HCT116 (cell line): ENCODE results near the gene MRPL42. TPM values are rescaled to one million over a fixed set of nuclear protein-coding genes. Genes with fewer than 3 reads are reported as not detected.

Experiments used
- ATAC-seq: fragments of 200-7000 bp; cut with Tn5 transposase; 2 replicates; pipeline ENCODE4 v1.9.1; 2020; ENCODE audit warnings: mild to moderate bottlenecking, moderate library complexity
- BruUV-seq: library from RNA; stranded (reverse); fragments of 400-500 nt; replicated peaks from 2 replicates; lab custom pipeline; 2021; lab: Mats Ljungman, UMichigan
- CTCF ChIA-PET: fragments of 300-600 bp; sonication (Branson Sonifier 250); formaldehyde crosslinking; loops from one replicate; lab custom pipeline; 2021; ENCODE audit warnings: antibody characterized with exemption; lab: Charles Lee
- POLR2A ChIA-PET: fragments of 300-600, 350-600 bp; sonication (Branson Sonifier 250); formaldehyde crosslinking; loops from one replicate; lab custom pipeline; 2021; ENCODE audit warnings: antibody characterized with exemption; lab: Charles Lee
- RAD21 ChIA-PET, 2 experiments: fragments of 300-600 bp; sonication (Branson Sonifier 250); formaldehyde crosslinking; loops; one replicate each; lab custom pipeline; 2023; ENCODE audit warnings: low total read pairs in 2 of 2; ENCODE audit not compliant: uncharacterized antibody in 2 of 2, unreplicated experiment in 2 of 2, low non-redundant PET in 1 of 2; lab: Charles Lee
- DNase-seq: peaks from one replicate; pipeline ENCODE4 v3.0.0-alpha.2; 2010; ENCODE audit warnings: low read depth, low spot score
- H2AFZ ChIP-seq: fragments of 200-600 bp; shearing (Covaris generic), sonication (generic); 2 replicates; pipeline ENCODE4 v1.6.1; 2017; ENCODE audit warnings: low read depth, mixed run types, mixed read lengths, antibody characterized with exemption, low read length; ENCODE audit not compliant: poor library complexity, severe bottlenecking
- H3K27ac ChIP-seq: 2 replicates; pipeline ENCODE4 v1.5.1; 2012; ENCODE audit warnings: low read depth, low read length
- H3K27me3 ChIP-seq: fragments of 200-600 bp; sonication (generic); 2 replicates; pipeline ENCODE4 v1.6.1; 2016; ENCODE audit warnings: mixed run types, low read length, mixed read lengths; ENCODE audit not compliant: insufficient read depth
- H3K36me3 ChIP-seq, 2 experiments: fragments of 200-500 bp in 1 of 2; fragments of 200-600 bp in 1 of 2; sonication (Bioruptor generic) in 1 of 2; sonication (generic) in 1 of 2; 2 replicates each; pipeline versions ENCODE4 v1.5.1 to v1.6.1; 2014 to 2016; ENCODE audit warnings: low read length in 2 of 2, inconsistent platforms in 1 of 2, mixed read lengths in 1 of 2, mixed run types in 1 of 2; ENCODE audit not compliant: insufficient read depth in 2 of 2, control insufficient read depth in 1 of 2
- H3K4me1 ChIP-seq, 2 experiments: fragments of 200-600 bp in 1 of 2; sonication (generic) in 1 of 2; 2 replicates each; pipeline versions ENCODE4 v1.5.1 to v1.6.1; 2012 to 2017; ENCODE audit warnings: low read length in 2 of 2, inconsistent platforms in 1 of 2, mild to moderate bottlenecking in 1 of 2, mixed read lengths in 1 of 2, mixed run types in 1 of 2, moderate library complexity in 1 of 2; ENCODE audit not compliant: insufficient read depth in 2 of 2, control insufficient read depth in 1 of 2
- H3K4me2 ChIP-seq: fragments of 200-600 bp; sonication (generic); 2 replicates; pipeline ENCODE4 v1.6.1; 2017; ENCODE audit warnings: mixed run types, low read length, mixed read lengths
- H3K4me3 ChIP-seq, 2 experiments: fragments of 200-600 bp in 1 of 2; sonication (generic) in 1 of 2; replicated peaks in 1 of 2; 2 replicates each; pipeline ENCODE4 v1.5.1; 2011 to 2016; ENCODE audit warnings: low read length in 2 of 2, control low read depth in 1 of 2, low read depth in 1 of 2, mild to moderate bottlenecking in 1 of 2, mixed read lengths in 1 of 2, mixed run types in 1 of 2
- H3K79me2 ChIP-seq: fragments of 200-600 bp; sonication (generic); 2 replicates; pipeline ENCODE4 v1.6.1; 2017; ENCODE audit warnings: mild to moderate bottlenecking, mixed run types, low read length, moderate library complexity, mixed read lengths; ENCODE audit not compliant: insufficient read depth
- H3K9ac ChIP-seq: fragments of 200-600 bp; sonication (generic); 2 replicates; pipeline ENCODE4 v1.6.1; 2016; ENCODE audit warnings: low read length, mixed read lengths
- H3K9me2 ChIP-seq: fragments of 200-600 bp; sonication (generic), shearing (Covaris generic); 2 replicates; pipeline ENCODE4 v1.6.1; 2017; ENCODE audit warnings: mixed run types, mild to moderate bottlenecking, moderate library complexity; ENCODE audit not compliant: insufficient read depth
- H3K9me3 ChIP-seq, 2 experiments: fragments of 200-500 bp in 1 of 2; fragments of 200-600 bp in 1 of 2; sonication (Bioruptor generic) in 1 of 2; sonication (generic) in 1 of 2; 2 replicates each; pipeline ENCODE4 v1.6.1; 2014 to 2017; ENCODE audit warnings: low read length in 2 of 2, mixed read lengths in 2 of 2, inconsistent platforms in 1 of 2, low read depth in 1 of 2, mild to moderate bottlenecking in 1 of 2, mixed run types in 1 of 2, moderate library complexity in 1 of 2; ENCODE audit not compliant: control insufficient read depth in 1 of 2, insufficient read depth in 1 of 2
- H4K20me1 ChIP-seq: fragments of 200-600 bp; sonication (generic), shearing (Covaris generic); 2 replicates; pipeline ENCODE4 v1.6.1; 2017; ENCODE audit warnings: mixed run types, mild to moderate bottlenecking, moderate library complexity; ENCODE audit not compliant: insufficient read depth
- CEBPB ChIP-seq: IDR thresholded peaks from 2 replicates; pipeline ENCODE4 v1.6.1; 2012; ENCODE audit warnings: low read depth
- EZH2 ChIP-seq: fragments of 200-600 bp; sonication (generic); IDR thresholded peaks from 2 replicates; pipeline ENCODE4 v1.6.1; 2017; ENCODE audit warnings: antibody characterized with exemption, mixed run types
- SIN3A ChIP-seq: IDR thresholded peaks from 2 replicates; pipeline ENCODE4 v1.6.1; 2012; ENCODE audit warnings: low read depth
- SP1 ChIP-seq: IDR thresholded peaks from 2 replicates; pipeline ENCODE4 v1.6.1; 2012; ENCODE audit warnings: low read depth
- YY1 ChIP-seq: IDR thresholded peaks from 2 replicates; pipeline ENCODE4 v1.6.1; 2011; ENCODE audit warnings: low read length, low read depth, moderate library complexity, mild to moderate bottlenecking; ENCODE audit not compliant: insufficient replicate concordance; ENCODE audit errors: extremely low read depth
- intact Hi-C: fragments of 100-400 bp; cut with micrococcal nuclease; formaldehyde crosslinking; loops from 2 replicates; pipeline ENCODE4 v1.10.0; 2022
- total RNA-seq: library from RNA; stranded (reverse); gene quantifications from one replicate; pipeline ENCODE4 v1.2.1, GENCODE V29; 2021; ENCODE audit not compliant: unreplicated experiment
- TF ChIP-seq, protein P1 (sequence below): IDR thresholded peaks from 2 replicates; pipeline ENCODE4 v1.6.1; 2012

The MRPL42 gene
- total RNA-seq, 1 experiment from 2014 or later, result 120 TPM

DNA sequence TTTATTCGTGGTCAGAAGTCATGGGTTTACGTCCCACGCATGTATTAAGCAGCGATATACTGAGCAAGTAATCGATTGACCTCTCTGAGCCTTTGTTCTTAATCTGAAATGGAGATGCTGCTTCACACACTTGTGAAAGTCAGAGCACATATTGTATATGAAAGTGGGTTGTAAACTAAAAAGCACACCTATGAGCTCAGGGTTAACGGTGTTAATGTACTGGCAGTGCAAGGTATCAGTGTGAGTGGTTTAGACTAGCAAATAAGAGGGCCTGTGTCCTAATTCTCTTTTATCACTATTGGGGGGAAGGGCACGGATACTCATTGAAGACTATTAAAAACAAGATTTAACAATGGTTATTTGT is 676 bp downstream of the MRPL42 start:
- H3K4me1 ChIP-seq, result peaks cover 5 to 10% of the 10 kb centered on the region in 2 experiments; a peak in 3 of 4 replicates
- ChIA-PET POLR2A (interaction anchor here (1.2 to 1.4 kb wide), 2 partner anchors 335 to 634 kb away, joined by 3 read pairs; no protein-coding TSS in a partner anchor), RAD21 (no interaction called here), CTCF (interaction anchor here (1.0 kb wide), 2 partner anchors 34 to 635 kb away, joined by 3 read pairs; no protein-coding TSS in a partner anchor)
- H3K4me3 ChIP-seq, result peak overlapping the region; percentile 74 to 80
- ATAC-seq (peak; percentile 16; the same call in 1 of the 2 replicates), DNase-seq (no peak)
- H3K27ac ChIP-seq, result peak overlapping the region; percentile 92
- H3K9me3 ChIP-seq, result no peaks in the 10 kb centered on the region
- H3K27me3 ChIP-seq, result no peaks in the 10 kb centered on the region
- intact Hi-C loops, result no loop called here
- H3K36me3 ChIP-seq, result peaks cover 12 to 19% of the 10 kb centered on the region in 2 experiments; a peak in 3 of 4 replicates
- H3K9ac ChIP-seq, result peak overlapping the region; percentile 87
- TF ChIP-seq YY1 (no peak), SP1 (no peak), EZH2 (no peak), CEBPB (no peak), SIN3A (no peak; the same call in 1 of the 2 replicates)
- TF ChIP-seq, protein P1, sequence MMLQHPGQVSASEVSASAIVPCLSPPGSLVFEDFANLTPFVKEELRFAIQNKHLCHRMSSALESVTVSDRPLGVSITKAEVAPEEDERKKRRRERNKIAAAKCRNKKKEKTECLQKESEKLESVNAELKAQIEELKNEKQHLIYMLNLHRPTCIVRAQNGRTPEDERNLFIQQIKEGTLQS, result no peak
- BruUV-seq, result no TSS peak
- H3K9me2 ChIP-seq, result no peaks in the 10 kb centered on the region
- H3K79me2 ChIP-seq, result peaks cover 56% of the 10 kb centered on the region
- H2AFZ ChIP-seq, result no peak overlapping the region
- no peaks in the 10 kb centered on the region for H4K20me1 ChIP-seq
- H3K4me2 ChIP-seq, result peak overlapping the region; percentile 78

DNA sequence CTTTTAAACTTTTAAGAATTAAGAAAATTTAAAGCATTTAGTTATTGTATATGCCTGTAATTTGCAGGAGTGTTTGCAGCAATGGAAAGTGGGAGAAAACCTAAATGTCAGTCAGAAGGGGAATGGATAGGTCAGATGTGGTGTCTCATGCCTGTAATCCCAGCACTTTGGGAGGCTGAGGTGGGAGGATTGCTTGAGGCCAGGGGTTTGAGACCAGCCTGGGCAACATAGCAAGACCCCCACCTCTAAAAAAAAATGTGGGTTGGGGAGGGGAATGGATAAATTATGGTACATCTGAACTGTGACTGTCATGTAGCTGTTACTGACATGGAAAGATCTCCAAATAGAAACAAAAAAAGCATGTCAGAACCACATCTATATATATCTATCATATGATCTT is 2.1 kb downstream of the MRPL42 start:
- peaks cover 67% of the 10 kb centered on the region for H3K79me2 ChIP-seq
- DNase-seq (no peak), ATAC-seq (no peak)
- H3K9me2 ChIP-seq, result no peaks in the 10 kb centered on the region
- H3K9me3 ChIP-seq, result no peaks in the 10 kb centered on the region
- H2AFZ ChIP-seq, result no peak overlapping the region
- H3K27me3 ChIP-seq, result no peaks in the 10 kb centered on the region
- intact Hi-C loops, result no loop called here
- no peak overlapping the region for H3K27ac ChIP-seq
- H3K36me3 ChIP-seq, result peaks cover 18 to 26% of the 10 kb centered on the region in 2 experiments; a peak in 3 of 4 replicates
- no peak overlapping the region for H3K4me3 ChIP-seq
- ChIA-PET CTCF (no interaction called here), POLR2A (no interaction called here), RAD21 (no interaction called here)
- H3K4me2 ChIP-seq, result peak overlapping the region; percentile 78; the same call in 1 of the 2 replicates
- no TSS peak for BruUV-seq
- no peak overlapping the region for H3K9ac ChIP-seq
- H3K4me1 ChIP-seq, result peaks cover 5 to 10% of the 10 kb centered on the region in 2 experiments; a peak in 3 of 4 replicates
- no peaks in the 10 kb centered on the region for H4K20me1 ChIP-seq
- TF ChIP-seq SP1, result no peak
- TF ChIP-seq, protein P1, result no peak
- TF ChIP-seq EZH2, result no peak
